Prostate gland (tissue), 2 donors: ENCODE results near the gene SDC1. TPM values are rescaled to one million over a fixed set of nuclear protein-coding genes. Genes with fewer than 3 reads are reported as not detected.

Source experiments
- DNase-seq: peaks from one replicate; pipeline ENCODE4 v3.0.0-alpha.2; 2019; ENCODE audit warnings: low spot score
- H3K27ac ChIP-seq, 2 donors: fragments of 200-600 bp; sonication (generic); 2 replicates each; pipeline ENCODE4 v1.5.1; 2017 to 2019
- H3K27me3 ChIP-seq: fragments of 200-600 bp; sonication (generic); replicated peaks from 2 replicates; pipeline ENCODE4 v1.5.1; 2019; ENCODE audit not compliant: insufficient read depth
- H3K36me3 ChIP-seq, 2 donors: fragments of 200-600 bp; sonication (generic); 1 replicate in 1 of 2; 2 replicates in 1 of 2; pipeline versions ENCODE4 v1.5.1 to v1.8.1; 2017 to 2019
- H3K4me1 ChIP-seq: fragments of 200-600 bp; sonication (generic); replicated peaks from 2 replicates; pipeline ENCODE4 v1.5.1; 2019
- H3K4me3 ChIP-seq, 2 donors: fragments of 200-600 bp; sonication (generic); 2 replicates each; pipeline ENCODE4 v1.5.1; 2017 to 2019
- H3K9me3 ChIP-seq: fragments of 200-600 bp; sonication (generic); 2 replicates; pipeline ENCODE4 v1.5.1; 2017
- CTCF ChIP-seq, 4 experiments: fragments of 200-600 bp in 2 of 4; fragments of 450-650 bp in 2 of 4; sonication (generic) in 2 of 4; IDR thresholded peaks; 1 replicate in 3 of 4; 2 replicates in 1 of 4; pipeline ENCODE4 v1.5.1; 2016 to 2019; ENCODE audit warnings: antibody characterized with exemption in 4 of 4, mild to moderate bottlenecking in 2 of 4, moderate library complexity in 2 of 4
- POLR2A ChIP-seq: fragments of 450-650 bp; IDR thresholded peaks from one replicate; pipeline ENCODE4 v1.6.1; 2016; ENCODE audit warnings: antibody characterized with exemption, mild to moderate bottlenecking
- POLR2AphosphoS5 ChIP-seq: sonication (generic); formaldehyde crosslinking; IDR thresholded peaks from one replicate; pipeline ENCODE4 v1.6.1; 2017; ENCODE audit warnings: antibody characterized with exemption
- WGBS: methylation state at CpG from one replicate; pipeline ENCODE4 v1.1.5; 2018; 5-methylcytosine and 5-hydroxymethylcytosine counted together
- intact Hi-C: fragments of 100-400 bp; cut with DNase I; formaldehyde crosslinking; loops from one replicate; pipeline ENCODE4 v1.14.2; 2022
- small RNA-seq, 2 donors: library from RNA; depleted of rRNA; stranded (forward); fragments of <200 nt; gene quantifications; one replicate each; pipeline ENCODE3, GENCODE V24; 2016
- total RNA-seq, 2 donors: library from RNA; depleted of rRNA; stranded (reverse); fragments of >200 nt; gene quantifications; one replicate each; pipeline ENCODE4 v1.1.0, GENCODE V29; 2016

Gene SDC1
- total RNA-seq, 2 donors from 2014 or later: 103 to 167 TPM

- Histone ChIP-seq H3K9me3 (no peaks in the 10 kb centered on the region), H3K27ac (no peak overlapping the region), H3K27me3 (no peaks in the 10 kb centered on the region), H3K4me1 (no peaks in the 10 kb centered on the region), H3K4me3 (no peak overlapping the region), H3K36me3 (no peaks in the 10 kb centered on the region)
- DNase-seq: no peak
- intact Hi-C loops: no loop called here
- TF ChIP-seq POLR2A (no peak), POLR2AphosphoS5 (no peak), CTCF (IDR thresholded peaks at IDR 0.05) (no peak)
- 89% methylated on average over 3 of the region's 3 CpGs for WGBS
These were observed 68.1 kb downstream of the SDC1 start for GRCh38 chr2:20156836-20157192.

DNA sequence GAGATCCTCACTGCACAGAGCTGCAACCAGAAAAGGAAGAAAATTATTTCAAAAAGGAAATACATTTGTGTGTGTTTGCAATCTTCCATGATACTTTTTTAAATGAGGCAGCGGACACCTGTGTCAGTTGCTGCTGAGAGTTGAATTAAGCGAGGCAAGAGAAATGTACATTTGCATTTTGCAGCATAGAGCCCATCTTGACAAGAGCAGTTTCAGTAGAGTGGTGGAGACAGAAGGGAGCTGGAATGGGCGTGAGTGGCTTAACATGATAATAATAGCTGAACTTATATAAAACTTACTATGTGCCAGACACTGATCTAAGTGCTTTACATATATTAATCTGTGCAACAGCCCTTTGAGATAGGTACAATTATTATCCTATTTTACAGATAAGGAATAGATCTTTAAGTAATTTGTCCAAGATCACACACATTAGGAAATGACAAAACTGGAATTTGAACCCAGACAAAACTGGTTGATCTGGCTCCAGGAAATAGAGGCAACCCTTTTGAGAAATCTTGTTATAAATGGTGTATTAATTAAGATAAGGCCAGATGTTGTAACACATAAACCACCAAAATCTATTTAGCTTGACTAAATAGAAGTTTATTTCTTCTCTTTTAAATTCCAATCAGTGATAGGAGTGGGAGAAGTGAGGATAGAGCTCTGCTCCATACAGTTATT is 68.7 kb downstream of the SDC1 start:
- intact Hi-C loops: no loop called here
- Histone ChIP-seq H3K27ac (no peak overlapping the region), H3K36me3 (no peaks in the 10 kb centered on the region), H3K4me1 (no peaks in the 10 kb centered on the region), H3K27me3 (no peaks in the 10 kb centered on the region), H3K9me3 (no peaks in the 10 kb centered on the region), H3K4me3 (no peak overlapping the region)
- WGBS: 93% methylated on average over 3 of the region's 3 CpGs
- no peak for TF ChIP-seq POLR2AphosphoS5
- no peak for TF ChIP-seq CTCF (IDR thresholded peaks at IDR 0.05)
- no peak for TF ChIP-seq POLR2A
- no peak for DNase-seq

DNA sequence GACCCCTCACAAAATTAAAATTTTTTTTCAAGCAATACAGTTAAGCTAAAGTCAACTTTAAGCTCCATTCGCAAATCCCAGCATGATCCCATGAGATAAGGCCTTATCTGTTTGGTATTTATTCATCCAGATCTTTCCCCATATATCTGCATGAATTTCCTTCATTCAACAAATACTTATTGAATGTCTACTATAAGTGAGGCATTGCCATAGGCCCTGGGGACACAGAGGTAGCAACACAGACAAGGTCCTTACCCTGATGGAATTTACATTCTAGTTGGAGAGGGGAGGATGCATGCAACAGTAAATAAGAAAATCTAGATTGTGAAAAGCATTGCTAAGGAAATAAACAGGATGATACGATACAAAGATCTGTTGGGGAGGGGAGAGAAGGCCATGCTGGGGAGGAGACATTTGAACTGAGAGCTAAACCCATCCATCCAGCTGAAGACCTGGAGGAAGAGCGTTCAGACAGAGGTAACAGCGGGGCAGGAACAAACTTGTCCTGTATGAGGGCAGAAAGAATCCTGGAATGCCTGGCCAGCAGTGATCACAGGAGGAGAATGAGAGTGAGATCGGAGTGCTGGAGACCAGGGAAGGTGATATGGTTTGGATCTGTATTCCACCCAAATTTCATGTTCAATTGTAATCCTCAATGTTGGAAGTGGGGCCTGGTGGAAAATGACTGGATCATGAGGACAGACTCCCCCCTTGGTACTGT is 71.6 kb downstream of the SDC1 start:
- no peak for TF ChIP-seq POLR2A
- peak; percentile 14 for TF ChIP-seq POLR2AphosphoS5
- Histone ChIP-seq H3K27ac (no peak overlapping the region), H3K4me1 (no peaks in the 10 kb centered on the region), H3K27me3 (no peaks in the 10 kb centered on the region), H3K36me3 (no peaks in the 10 kb centered on the region), H3K9me3 (no peaks in the 10 kb centered on the region), H3K4me3 (no peak overlapping the region)
- 52% methylated on average over 5 of the region's 5 CpGs for WGBS
- DNase-seq: peak; percentile 46
- intact Hi-C loops: no loop called here

DNA sequence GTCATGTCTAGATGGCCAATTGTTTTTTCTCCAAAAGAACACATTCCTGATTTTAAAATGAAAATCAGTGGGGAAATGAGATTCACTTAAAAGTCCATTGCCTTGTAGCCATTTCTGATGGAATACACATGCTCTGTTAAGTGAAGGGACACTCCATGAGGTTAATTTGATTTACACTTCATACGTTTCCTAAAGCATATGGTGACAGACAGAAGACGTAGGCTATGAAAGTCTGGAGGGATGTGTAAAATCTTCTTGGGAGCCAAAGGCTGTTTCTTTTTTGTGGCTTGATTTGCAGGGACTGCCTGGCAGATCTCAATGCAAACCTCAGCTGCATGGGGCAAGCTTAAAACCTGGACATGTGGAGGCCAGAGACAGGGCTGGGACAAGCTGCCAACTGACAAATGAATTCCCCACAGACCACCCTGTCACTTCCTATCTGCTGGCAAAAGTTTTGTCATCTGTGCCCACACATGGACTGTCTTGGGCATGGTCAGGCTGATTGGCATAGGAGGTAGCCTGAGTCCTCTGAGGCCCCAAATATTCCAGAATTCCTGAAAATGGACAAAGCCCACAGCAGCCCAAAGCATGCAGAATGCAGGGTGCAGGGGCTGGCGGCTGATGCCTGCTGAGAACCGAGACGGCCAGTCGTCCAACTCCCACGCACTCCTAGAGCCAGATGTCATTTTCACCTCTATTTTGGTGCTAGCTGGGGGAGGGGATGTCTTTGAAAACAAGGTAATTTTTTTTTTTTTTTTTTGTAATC is 73.9 kb downstream of the SDC1 start:
- TF ChIP-seq POLR2AphosphoS5: no peak
- TF ChIP-seq CTCF (IDR thresholded peaks at IDR 0.05): no peak
- no peak for TF ChIP-seq POLR2A
- 66% methylated on average over 7 of the region's 7 CpGs for WGBS
- DNase-seq: no peak
- Histone ChIP-seq H3K4me3 (no peak overlapping the region), H3K4me1 (no peaks in the 10 kb centered on the region), H3K9me3 (no peaks in the 10 kb centered on the region), H3K27ac (no peak overlapping the region), H3K36me3 (no peaks in the 10 kb centered on the region), H3K27me3 (no peaks in the 10 kb centered on the region)
- intact Hi-C loops: no loop called here

Small RNA genes within 50 kb of the gene (small RNA-seq; reads per million reads assigned to genes)
- 0 reads per million in 2 donors for gene RN7SL140P
- gene RNU6-961P: 0 reads per million in 2 donors
- 0 reads per million in 2 donors for gene RNU7-113P

Other genes starting within 250 kb of the SDC1 start
- gene WDR35, start 235.0 kb downstream of the SDC1 start, total RNA-seq: 10 to 100 TPM in 1 of 2 donors, 1 to 10 TPM in 1; 9.2 to 10.1 TPM
- 1 to 10 TPM; 1.2 to 2.9 TPM for gene MATN3, start 212.5 kb downstream of the SDC1 start, total RNA-seq
- gene LAPTM4A, start 173.5 kb downstream of the SDC1 start, total RNA-seq: 100 to 1,000 TPM; 142 to 340 TPM
- gene PUM2, start 125.7 kb upstream of the SDC1 start, total RNA-seq: 10 to 100 TPM; 60.8 to 89.0 TPM
- 100 to 1,000 TPM; 391 to 554 TPM for gene RHOB, start 221.9 kb upstream of the SDC1 start, total RNA-seq